ENCODE measurements around the gene LGALS12. TPM values are rescaled to one million over a fixed set of nuclear protein-coding genes. Genes with fewer than 3 reads are reported as not detected.
"Not testable (repeated sequence)": the region's sequence is repeated elsewhere in the genome, so short reads cannot be mapped to it uniquely, and the experiment has no call there.

Gene LGALS12
- total and polyA plus RNA-seq, 10 of the 15 experiments (the other 5 are each of a cell fraction or from before 2014, with no cell fraction given) = not detected

DNA sequence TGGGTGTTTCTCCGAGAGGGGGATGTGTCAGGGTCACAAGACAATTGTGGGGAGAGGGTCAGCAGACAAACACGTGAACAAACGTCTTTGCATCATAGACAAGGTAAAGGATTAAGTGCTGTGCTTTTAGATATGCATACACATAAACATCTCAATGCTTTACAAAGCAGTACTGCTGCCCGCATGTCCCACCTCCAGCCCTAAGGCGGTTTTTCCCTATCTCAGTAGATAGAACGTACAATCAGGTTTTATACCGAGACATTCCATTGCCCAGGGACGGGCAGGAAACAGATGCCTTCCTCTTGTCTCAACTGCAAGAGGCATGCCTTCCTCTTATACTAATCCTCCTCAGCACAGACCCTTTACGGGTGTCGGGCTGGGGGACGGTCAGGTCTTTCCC, 22.3 kb downstream of the LGALS12 start:
- DNase-seq (ENCODE audit: low read depth, low spot score); H3K4me2 ChIP-seq (ENCODE audit: control insufficient read depth, insufficient read depth); H3K9ac ChIP-seq (ENCODE audit: control insufficient read depth, insufficient read depth, low read length); CTCF ChIA-PET; ATAC-seq; H3K4me1 ChIP-seq (ENCODE audit: control insufficient read depth, insufficient read depth, low read length); FAIRE-seq; H3K27ac ChIP-seq (ENCODE audit: control insufficient read depth, insufficient read depth); RAD21 ChIA-PET (ENCODE audit: unreplicated experiment); H4K20me1 ChIP-seq (ENCODE audit: control insufficient read depth, insufficient read depth); POLR2A ChIA-PET; H3K4me3 ChIP-seq; BruUV-seq (replicated peaks); intact Hi-C loops (cut with micrococcal nuclease; ENCODE audit: unreplicated experiment); in situ Hi-C loops (cut with MboI); H3K27me3 ChIP-seq (replicated peaks in 1 of 2; ENCODE audit: control insufficient read depth in 2 of 2, insufficient read depth in 2 of 2, low read length in 1 of 2); SMC1A ChIA-PET (ENCODE audit: uncharacterized antibody, unreplicated experiment); H3K79me2 ChIP-seq (ENCODE audit: control insufficient read depth, insufficient read depth, low read length); H2AFZ ChIP-seq (ENCODE audit: control insufficient read depth, low read depth, low read length); H3K9me3 ChIP-seq (replicated peaks; ENCODE audit: control insufficient read depth, insufficient read depth, low read length); H3K36me3 ChIP-seq (ENCODE audit: control insufficient read depth in 2 of 2, insufficient read depth in 2 of 2, low read length in 1 of 2): not testable (repeated sequence)
- WGBS (ENCODE audit: insufficient coverage, insufficient replicate concordance, low lambda C conversion rate, missing lambda C conversion rate) = 31% methylated on average over 6 of the region's 11 CpGs

DNA sequence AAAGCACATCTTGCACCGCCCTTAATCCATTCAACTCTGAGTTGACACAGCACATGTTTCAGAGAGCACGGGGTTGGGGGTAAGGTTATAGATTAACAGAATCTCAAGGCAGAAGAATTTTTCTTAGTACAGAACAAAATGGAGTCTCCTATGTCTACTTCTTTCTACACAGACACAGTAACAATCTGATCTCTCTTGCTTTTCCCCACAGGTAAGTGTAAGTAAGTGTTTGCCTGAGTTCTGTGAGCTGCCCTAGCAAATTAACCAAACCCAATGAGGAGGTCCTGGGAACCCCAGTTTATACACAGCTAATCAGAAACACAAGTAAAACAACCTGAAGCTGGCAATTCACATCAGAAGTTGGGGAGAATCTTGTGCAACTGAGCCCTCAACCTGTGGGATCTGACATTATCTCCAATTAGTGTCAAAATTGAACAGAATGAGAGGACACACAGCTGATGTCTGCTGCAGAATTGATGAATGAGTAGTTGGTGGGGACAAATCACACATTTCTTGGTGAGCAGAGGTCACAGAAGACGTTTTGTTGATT, 22.9 kb downstream of the LGALS12 start:
- DNase-seq (ENCODE audit: low read depth, low spot score); BruUV-seq (replicated peaks); intact Hi-C loops (cut with micrococcal nuclease; ENCODE audit: unreplicated experiment); H3K79me2 ChIP-seq (ENCODE audit: control insufficient read depth, insufficient read depth, low read length); H3K27me3 ChIP-seq (replicated peaks in 1 of 2; ENCODE audit: control insufficient read depth in 2 of 2, insufficient read depth in 2 of 2, low read length in 1 of 2); H3K9me3 ChIP-seq (replicated peaks; ENCODE audit: control insufficient read depth, insufficient read depth, low read length); H3K27ac ChIP-seq (ENCODE audit: control insufficient read depth, insufficient read depth); FAIRE-seq; H4K20me1 ChIP-seq (ENCODE audit: control insufficient read depth, insufficient read depth); H3K4me3 ChIP-seq; H3K4me1 ChIP-seq (ENCODE audit: control insufficient read depth, insufficient read depth, low read length); H3K4me2 ChIP-seq (ENCODE audit: control insufficient read depth, insufficient read depth); RAD21 ChIA-PET (ENCODE audit: unreplicated experiment); H3K9ac ChIP-seq (ENCODE audit: control insufficient read depth, insufficient read depth, low read length); H2AFZ ChIP-seq (ENCODE audit: control insufficient read depth, low read depth, low read length); H3K36me3 ChIP-seq (ENCODE audit: control insufficient read depth in 2 of 2, insufficient read depth in 2 of 2, low read length in 1 of 2); in situ Hi-C loops (cut with MboI); ATAC-seq: not testable (repeated sequence)
- SMC1A ChIA-PET (ENCODE audit: uncharacterized antibody, unreplicated experiment) = interaction anchor here (1.0 to 1.4 kb wide), 2 partner anchors 9 to 51 kb away, joined by 3 to 4 read pairs; no protein-coding TSS in a partner anchor
- CTCF ChIA-PET = interaction anchor here (0.6 to 1.7 kb wide), 2 partner anchors 48 to 229 kb away, joined by 3 to 6 read pairs; no protein-coding TSS in a partner anchor
- WGBS (ENCODE audit: insufficient coverage, insufficient replicate concordance, low lambda C conversion rate, missing lambda C conversion rate) = 14% methylated on average over 1 of the region's 3 CpGs
- POLR2A ChIA-PET = interaction anchor here (0.6 kb wide), 1 partner anchor 10 kb away, joined by 3 read pairs; no protein-coding TSS in a partner anchor

DNA sequence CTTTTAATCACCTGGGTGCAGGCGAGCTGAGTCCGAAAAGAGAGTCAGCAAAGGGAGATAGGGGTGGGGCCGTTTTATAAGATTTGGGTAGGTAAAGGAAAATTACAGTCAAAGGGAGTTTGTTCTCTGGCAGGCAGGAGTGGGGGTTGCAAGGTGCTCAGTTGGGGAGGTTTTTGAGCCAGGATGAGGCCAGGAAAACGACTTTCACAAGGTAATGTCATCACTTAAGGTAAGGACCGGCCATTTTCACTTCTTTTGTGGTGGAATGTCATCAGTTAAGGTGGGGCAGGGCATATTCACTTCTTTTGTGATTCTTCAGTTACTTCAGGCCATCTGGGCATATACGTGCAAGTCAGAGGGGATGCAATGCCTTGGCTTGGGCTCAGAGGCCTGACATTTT, 23.5 kb downstream of the LGALS12 start:
- ChIA-PET SMC1A (ENCODE audit: uncharacterized antibody, unreplicated experiment) (interaction anchor here (0.5 to 1.4 kb wide), 4 partner anchors 10 to 91 kb away, joined by 3 to 4 read pairs (median 4); no protein-coding TSS in a partner anchor), POLR2A (interaction anchor here (0.7 kb wide), 1 partner anchor 27 kb away, joined by 3 read pairs; no protein-coding TSS in a partner anchor), RAD21 (ENCODE audit: unreplicated experiment) (interaction anchor here (0.6 to 1.2 kb wide), 2 partner anchors 49 to 635 kb away, joined by 3 to 4 read pairs; no protein-coding TSS in a partner anchor), CTCF (interaction anchor here (0.6 to 1.7 kb wide), 3 partner anchors 49 to 229 kb away, joined by 3 to 6 read pairs (median 3); no protein-coding TSS in a partner anchor)
- H3K27ac ChIP-seq (ENCODE audit: control insufficient read depth, insufficient read depth); in situ Hi-C loops (cut with MboI); H3K4me3 ChIP-seq; FAIRE-seq; H3K79me2 ChIP-seq (ENCODE audit: control insufficient read depth, insufficient read depth, low read length); ATAC-seq; DNase-seq (ENCODE audit: low read depth, low spot score); H3K36me3 ChIP-seq (ENCODE audit: control insufficient read depth in 2 of 2, insufficient read depth in 2 of 2, low read length in 1 of 2); H3K9me3 ChIP-seq (replicated peaks; ENCODE audit: control insufficient read depth, insufficient read depth, low read length); H3K4me2 ChIP-seq (ENCODE audit: control insufficient read depth, insufficient read depth); BruUV-seq (replicated peaks); H3K27me3 ChIP-seq (replicated peaks in 1 of 2; ENCODE audit: control insufficient read depth in 2 of 2, insufficient read depth in 2 of 2, low read length in 1 of 2); H4K20me1 ChIP-seq (ENCODE audit: control insufficient read depth, insufficient read depth); H3K9ac ChIP-seq (ENCODE audit: control insufficient read depth, insufficient read depth, low read length); intact Hi-C loops (cut with micrococcal nuclease; ENCODE audit: unreplicated experiment); H3K4me1 ChIP-seq (ENCODE audit: control insufficient read depth, insufficient read depth, low read length); H2AFZ ChIP-seq (ENCODE audit: control insufficient read depth, low read depth, low read length): not testable (repeated sequence)
- WGBS (ENCODE audit: insufficient coverage, insufficient replicate concordance, low lambda C conversion rate, missing lambda C conversion rate) = 45% methylated on average over 6 of the region's 6 CpGs

All from GM12878 (cell line).